Lower leg skin (tissue), 4 donors: ENCODE results near the gene SESN1. TPM values are rescaled to one million over a fixed set of nuclear protein-coding genes. Genes with fewer than 3 reads are reported as not detected.

ENCODE experiments used
- DNase-seq, 2 donors: peaks; one replicate each; pipeline ENCODE4 v3.0.0-alpha.2; 2019; ENCODE audit warnings: low spot score in 2 of 2
- H3K4me3 ChIP-seq: fragments of 200-600 bp; sonication (generic); 2 replicates; pipeline ENCODE4 v1.5.1; 2017; ENCODE audit warnings: mild to moderate bottlenecking, low read depth; ENCODE audit not compliant: poor library complexity, severe bottlenecking
- POLR2A ChIP-seq, 2 donors: fragments of 450-650 bp; IDR thresholded peaks; one replicate each; pipeline ENCODE4 v1.6.1; 2016 to 2017; ENCODE audit warnings: antibody characterized with exemption in 2 of 2, mild to moderate bottlenecking in 1 of 2, moderate library complexity in 1 of 2
- WGBS, 2 donors: methylation state at CpG; one replicate each; pipeline ENCODE4 v1.1.5; 2018; 5-methylcytosine and 5-hydroxymethylcytosine counted together
- intact Hi-C: fragments of 100-400 bp; cut with DNase I; formaldehyde crosslinking; loops from one replicate; pipeline ENCODE4 v1.15.0; 2023; ENCODE audit warnings: low total_unique reads
- total RNA-seq, 4 donors: library from RNA; depleted of rRNA; stranded (reverse); fragments of >200 nt; gene quantifications; one replicate each; pipeline ENCODE4 v1.1.0, GENCODE V29; 2016
- TF ChIP-seq, protein P1 (sequence below), 3 donors: fragments of 450-650 bp; IDR thresholded peaks; one replicate each; pipeline ENCODE4 v1.5.1; 2016; ENCODE audit warnings: antibody characterized with exemption in 3 of 3, mild to moderate bottlenecking in 3 of 3, moderate library complexity in 2 of 3

Gene SESN1
- total RNA-seq, 4 donors from 2014 or later = 47.9 to 165 (median 110) TPM

DNA sequence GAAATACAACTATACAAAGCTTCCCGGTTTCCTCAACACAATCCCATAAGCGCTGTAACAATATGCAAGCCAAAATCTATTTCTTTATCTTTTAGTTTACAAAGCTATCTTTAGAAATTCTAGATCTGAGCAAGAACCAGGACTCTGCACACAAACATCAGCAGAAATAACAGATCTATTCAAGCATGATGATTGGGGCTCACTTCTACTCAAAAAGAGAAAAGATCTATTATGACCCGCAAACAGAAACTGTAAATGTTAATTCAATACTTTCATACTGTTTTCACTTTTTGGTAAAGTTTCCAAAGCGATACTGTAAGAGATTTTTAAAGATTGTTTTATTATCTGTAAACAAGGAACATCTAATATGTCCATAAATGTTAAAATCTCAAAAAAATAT, 86.6 kb downstream of the SESN1 start:
- TF ChIP-seq, protein P1, sequence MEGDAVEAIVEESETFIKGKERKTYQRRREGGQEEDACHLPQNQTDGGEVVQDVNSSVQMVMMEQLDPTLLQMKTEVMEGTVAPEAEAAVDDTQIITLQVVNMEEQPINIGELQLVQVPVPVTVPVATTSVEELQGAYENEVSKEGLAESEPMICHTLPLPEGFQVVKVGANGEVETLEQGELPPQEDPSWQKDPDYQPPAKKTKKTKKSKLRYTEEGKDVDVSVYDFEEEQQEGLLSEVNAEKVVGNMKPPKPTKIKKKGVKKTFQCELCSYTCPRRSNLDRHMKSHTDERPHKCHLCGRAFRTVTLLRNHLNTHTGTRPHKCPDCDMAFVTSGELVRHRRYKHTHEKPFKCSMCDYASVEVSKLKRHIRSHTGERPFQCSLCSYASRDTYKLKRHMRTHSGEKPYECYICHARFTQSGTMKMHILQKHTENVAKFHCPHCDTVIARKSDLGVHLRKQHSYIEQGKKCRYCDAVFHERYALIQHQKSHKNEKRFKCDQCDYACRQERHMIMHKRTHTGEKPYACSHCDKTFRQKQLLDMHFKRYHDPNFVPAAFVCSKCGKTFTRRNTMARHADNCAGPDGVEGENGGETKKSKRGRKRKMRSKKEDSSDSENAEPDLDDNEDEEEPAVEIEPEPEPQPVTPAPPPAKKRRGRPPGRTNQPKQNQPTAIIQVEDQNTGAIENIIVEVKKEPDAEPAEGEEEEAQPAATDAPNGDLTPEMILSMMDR (IDR thresholded peaks at IDR 0.05) = no peak
- no peak for DNase-seq

GRCh38 chr6:109007521-109007920, 87.1 kb downstream of the SESN1 start:
- 56 to 63% methylated on average over 3 of the region's 3 CpGs for WGBS, 2 donors
- DNase-seq = no peak
- intact Hi-C loops = no loop called here
- H3K4me3 ChIP-seq = no peak overlapping the region
- TF ChIP-seq POLR2A (IDR thresholded peaks at IDR 0.05) = no peak
- TF ChIP-seq, protein P1 (IDR thresholded peaks at IDR 0.05) = no peak

More for the DNA sequence above, 86.6 kb downstream of the SESN1 start:
- intact Hi-C loops = no loop called here
- WGBS, 2 donors = 39 to 42% methylated on average over 4 of the region's 4 CpGs
- peak overlapping the region; percentile 94 for H3K4me3 ChIP-seq

- 44 to 53% methylated on average over 1 of the region's 1 CpG for WGBS, 2 donors
- TF ChIP-seq, protein P1 (IDR thresholded peaks at IDR 0.05) = no peak
- TF ChIP-seq POLR2A (IDR thresholded peaks at IDR 0.05) = no peak
- H3K4me3 ChIP-seq = no peak overlapping the region
- DNase-seq = no peak
- intact Hi-C loops = no loop called here
Observed at GRCh38 chr6:109006818-109007217, 87.8 kb downstream of the SESN1 start.

GRCh38 chr6:109002882-109003281, 91.8 kb downstream of the SESN1 start:
- DNase-seq = no peak
- TF ChIP-seq POLR2A (IDR thresholded peaks at IDR 0.05) = no peak
- TF ChIP-seq, protein P1 (IDR thresholded peaks at IDR 0.05) = no peak
- intact Hi-C loops = no loop called here
- no peak overlapping the region for H3K4me3 ChIP-seq

- TF ChIP-seq POLR2A (IDR thresholded peaks at IDR 0.05) = no peak
- TF ChIP-seq, protein P1 (IDR thresholded peaks at IDR 0.05) = no peak
- intact Hi-C loops = no loop called here
- no peak overlapping the region for H3K4me3 ChIP-seq
- 12% methylated on average over 3 of the region's 3 CpGs for WGBS, 2 donors
- DNase-seq = peak in 1 of 2 donors; percentile 70
Observed at GRCh38 chr6:109002051-109002697, 92.5 kb downstream of the SESN1 start.
